Measurements from ENCODE around the gene PNISR. TPM values are rescaled to one million over a fixed set of nuclear protein-coding genes. Genes with fewer than 3 reads are reported as not detected.

Gene PNISR
- total RNA-seq, 1 experiment from 2014 or later: 134 TPM

GRCh38 chr6:99409672-99410071, 15.4 kb downstream of the PNISR start:
- Histone ChIP-seq H2AK5ac (ENCODE audit: insufficient read length, low read length) (no peak overlapping the region), H3K4ac (ENCODE audit: low read depth, low read length) (no peak overlapping the region), H2AFZ (ENCODE audit: low read length) (no peak overlapping the region), H3T11ph (ENCODE audit: low read length) (no peak overlapping the region), H2BK120ac (ENCODE audit: low read depth, low read length, poor library complexity, severe bottlenecking) (no peak overlapping the region), H2BK20ac (ENCODE audit: low read depth, low read length, poor library complexity, severe bottlenecking) (no peak overlapping the region), H2BK15ac (ENCODE audit: low read depth, low read length) (no peak overlapping the region), H4K8ac (replicated peaks; ENCODE audit: insufficient read length, low read depth, low read length) (no peak overlapping the region), H3K9me3 (ENCODE audit: control insufficient read depth, low read depth, low read length) (no peaks in the 10 kb centered on the region), H2BK5ac (ENCODE audit: insufficient read length, low read length) (no peak overlapping the region), H3K27me3 (ENCODE audit: insufficient read depth, low read length) (no peaks in the 10 kb centered on the region), H3K56ac (ENCODE audit: insufficient read length, low read depth, low read length) (no peak overlapping the region), H4K5ac (ENCODE audit: insufficient read length, low read depth, low read length) (no peak overlapping the region), H3K4me1 (ENCODE audit: insufficient read depth, low read length) (no peaks in the 10 kb centered on the region), H4K20me1 (ENCODE audit: control insufficient read depth, insufficient read depth, insufficient read length) (no peaks in the 10 kb centered on the region), H3K14ac (ENCODE audit: insufficient read depth, low read length) (no peak overlapping the region), H3K9ac (ENCODE audit: extremely low read depth, insufficient read length, low read length) (no peak overlapping the region), H3K79me2 (ENCODE audit: insufficient read depth, low read length) (no peaks in the 10 kb centered on the region; the same call in 1 of the 2 replicates), H3K23ac (ENCODE audit: insufficient read length, low read depth, low read length) (no peak overlapping the region), H3K18ac (ENCODE audit: insufficient read length, low read depth, low read length) (no peak overlapping the region), H2BK12ac (ENCODE audit: insufficient read length, low read depth, low read length) (no peak overlapping the region), H3K79me1 (ENCODE audit: insufficient read depth, low read depth, low read length, poor library complexity, severe bottlenecking) (peaks cover 3% of the 10 kb centered on the region), H3K4me2 (ENCODE audit: insufficient read depth, insufficient read length, low read length) (no peak overlapping the region), H3K23me2 (ENCODE audit: insufficient read length, low read depth, low read length, poor library complexity, severe bottlenecking) (no peaks in the 10 kb centered on the region), H4K91ac (ENCODE audit: insufficient read length, low read depth, low read length) (no peak overlapping the region), H3K27ac (ENCODE audit: insufficient read length, low read depth, low read length) (no peak overlapping the region)
- Mint-ChIP-seq H3K27me3 (ENCODE audit: low read depth) (no peaks in the 10 kb centered on the region), H3K27ac (no peak overlapping the region), H3K4me1 (no peaks in the 10 kb centered on the region), H3K9me3 (no peaks in the 10 kb centered on the region), H3K36me3 (ENCODE audit: insufficient read depth in 1 of 3, low read depth in 3 of 3) (peaks cover 47 to 78% (median 76%) of the 10 kb centered on the region in 3 experiments), H3K4me3 (no peak overlapping the region)
- no peak for TF ChIP-seq CTCF (conservative IDR thresholded peaks at IDR 0.05)
- DNase-seq: no peak

All from H9 (cell line).